ENCODE results near the gene RAET1L. TPM values are rescaled to one million over a fixed set of nuclear protein-coding genes. Genes with fewer than 3 reads are reported as not detected.

Gene RAET1L
- total RNA-seq, 1 donor from 2014 or later: not detected

DNA sequence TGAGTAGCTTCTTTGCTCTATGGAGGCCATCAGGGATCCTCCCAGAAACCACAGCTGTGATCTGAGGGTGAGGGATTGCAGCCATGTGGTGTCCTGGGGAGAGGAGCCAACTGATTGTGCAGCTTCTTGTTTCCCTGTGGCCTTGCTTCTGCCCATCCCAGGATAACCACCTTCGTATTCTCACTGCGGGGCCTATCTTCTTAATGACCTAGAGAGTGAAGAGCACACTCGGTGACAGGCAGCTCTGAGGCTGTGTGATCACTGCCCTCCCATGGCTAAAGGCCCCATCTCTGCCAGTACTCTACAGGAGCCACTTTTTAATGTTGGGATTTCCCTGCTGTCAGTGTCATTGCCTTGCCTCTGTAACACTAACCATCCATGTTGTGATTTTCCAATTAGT is 5.3 kb upstream of the RAET1L start:
- no peak overlapping the region for H3K4me3 Mint-ChIP-seq
- intact Hi-C loops (cut with micrococcal nuclease): no loop called here
- ATAC-seq (ENCODE audit: low read depth) (no peak), DNase-seq (no peak)
- H3K27me3 Mint-ChIP-seq: peaks cover 28% of the 10 kb centered on the region
- TF ChIP-seq, protein P1, sequence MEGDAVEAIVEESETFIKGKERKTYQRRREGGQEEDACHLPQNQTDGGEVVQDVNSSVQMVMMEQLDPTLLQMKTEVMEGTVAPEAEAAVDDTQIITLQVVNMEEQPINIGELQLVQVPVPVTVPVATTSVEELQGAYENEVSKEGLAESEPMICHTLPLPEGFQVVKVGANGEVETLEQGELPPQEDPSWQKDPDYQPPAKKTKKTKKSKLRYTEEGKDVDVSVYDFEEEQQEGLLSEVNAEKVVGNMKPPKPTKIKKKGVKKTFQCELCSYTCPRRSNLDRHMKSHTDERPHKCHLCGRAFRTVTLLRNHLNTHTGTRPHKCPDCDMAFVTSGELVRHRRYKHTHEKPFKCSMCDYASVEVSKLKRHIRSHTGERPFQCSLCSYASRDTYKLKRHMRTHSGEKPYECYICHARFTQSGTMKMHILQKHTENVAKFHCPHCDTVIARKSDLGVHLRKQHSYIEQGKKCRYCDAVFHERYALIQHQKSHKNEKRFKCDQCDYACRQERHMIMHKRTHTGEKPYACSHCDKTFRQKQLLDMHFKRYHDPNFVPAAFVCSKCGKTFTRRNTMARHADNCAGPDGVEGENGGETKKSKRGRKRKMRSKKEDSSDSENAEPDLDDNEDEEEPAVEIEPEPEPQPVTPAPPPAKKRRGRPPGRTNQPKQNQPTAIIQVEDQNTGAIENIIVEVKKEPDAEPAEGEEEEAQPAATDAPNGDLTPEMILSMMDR (IDR thresholded peaks at IDR 0.05): no peak
- ChIA-PET POLR2A (no interaction called here), CTCF (no interaction called here)
- H3K36me3 Mint-ChIP-seq (ENCODE audit: low read depth): no peaks in the 10 kb centered on the region
- no peak overlapping the region for H3K27ac Mint-ChIP-seq
- no peaks in the 10 kb centered on the region for H3K9me3 Mint-ChIP-seq
- peaks cover 31% of the 10 kb centered on the region for H3K4me1 Mint-ChIP-seq

DNA sequence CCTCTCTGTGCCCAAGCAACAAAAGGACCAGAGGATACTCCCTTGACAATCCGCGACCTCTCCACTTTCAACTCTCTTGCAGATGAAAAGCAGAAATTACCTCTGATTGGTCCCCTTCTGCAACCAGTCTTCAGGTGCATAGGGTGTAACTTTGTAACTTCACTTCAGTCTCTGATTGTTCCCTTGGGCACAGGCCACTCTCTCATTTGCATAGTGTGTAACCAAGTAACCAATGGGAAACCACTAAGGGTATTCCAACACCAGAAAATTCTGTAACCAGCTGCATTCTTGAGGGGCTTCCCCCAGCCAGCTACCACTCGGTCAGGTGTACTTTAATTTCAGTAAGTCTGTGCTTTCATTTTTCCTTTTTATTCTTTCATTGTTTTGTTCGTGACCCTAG is 4.4 kb upstream of the RAET1L start:
- Mint-ChIP-seq H3K27me3 (peaks cover 29% of the 10 kb centered on the region), H3K36me3 (ENCODE audit: low read depth) (no peaks in the 10 kb centered on the region), H3K4me1 (peaks cover 36% of the 10 kb centered on the region), H3K27ac (no peak overlapping the region), H3K4me3 (peak overlapping the region; percentile 26), H3K9me3 (no peaks in the 10 kb centered on the region)
- POLR2A ChIA-PET: interaction anchor here (0.5 kb wide), 1 partner anchor 84 kb away, joined by 3 read pairs; no protein-coding TSS in a partner anchor
- CTCF ChIA-PET: no interaction called here
- no peak for DNase-seq
- peak; percentile 87 for ATAC-seq (ENCODE audit: low read depth)
- TF ChIP-seq, protein P1 (IDR thresholded peaks at IDR 0.05): no peak
- intact Hi-C loops (cut with micrococcal nuclease): no loop called here

DNA sequence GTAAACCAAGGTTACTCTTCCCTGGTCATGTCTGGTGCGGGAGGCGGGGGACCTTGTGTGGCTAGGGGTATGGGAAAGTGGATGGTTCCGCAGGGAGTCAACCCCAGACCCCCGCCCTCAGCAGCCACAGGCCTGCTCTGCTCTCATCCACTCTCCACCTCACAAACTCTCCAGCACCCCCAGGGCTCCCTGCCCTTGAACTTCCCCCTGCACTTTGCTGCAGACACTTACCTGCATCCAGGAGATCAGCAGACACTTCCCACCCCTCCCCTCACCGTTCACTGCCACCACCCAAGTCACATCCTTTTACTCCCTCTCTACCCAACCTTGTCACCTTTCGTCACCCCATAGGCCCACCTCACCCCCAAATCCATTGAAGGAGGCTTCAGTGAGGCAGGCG is 3.9 kb upstream of the RAET1L start:
- DNase-seq: no peak
- Mint-ChIP-seq H3K36me3 (ENCODE audit: low read depth) (no peaks in the 10 kb centered on the region), H3K4me3 (no peak overlapping the region), H3K27ac (no peak overlapping the region), H3K4me1 (peaks cover 36% of the 10 kb centered on the region), H3K9me3 (no peaks in the 10 kb centered on the region), H3K27me3 (peaks cover 31% of the 10 kb centered on the region)
- CTCF ChIA-PET: no interaction called here
- POLR2A ChIA-PET: no interaction called here
- TF ChIP-seq, protein P1 (IDR thresholded peaks at IDR 0.05): no peak
- intact Hi-C loops (cut with micrococcal nuclease): no loop called here
- ATAC-seq (ENCODE audit: low read depth): no peak

DNA sequence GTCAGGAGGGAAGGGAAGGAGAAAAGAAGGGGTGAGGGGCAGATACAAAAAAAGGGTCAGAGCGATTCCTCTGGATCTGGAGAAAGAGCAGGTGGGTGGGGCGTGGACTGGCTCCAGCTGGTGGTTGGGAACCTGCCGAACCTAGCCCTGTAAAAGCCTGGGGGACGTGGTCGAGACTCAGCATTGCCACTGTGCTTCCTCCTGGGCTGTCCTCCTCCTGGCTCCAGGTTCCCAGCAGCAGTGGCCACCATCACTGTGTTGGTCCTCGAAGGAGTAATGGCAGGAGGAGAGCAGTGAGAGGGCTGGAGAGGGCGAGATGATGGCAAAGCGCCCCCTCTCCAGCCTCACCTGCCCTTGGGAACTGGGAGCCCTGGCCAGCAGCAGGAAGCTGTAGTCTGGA is 3.5 kb upstream of the RAET1L start:
- H3K27me3 Mint-ChIP-seq: peaks cover 35% of the 10 kb centered on the region
- CTCF ChIA-PET: no interaction called here
- POLR2A ChIA-PET: no interaction called here
- ATAC-seq (ENCODE audit: low read depth) (no peak), DNase-seq (no peak)
- no peaks in the 10 kb centered on the region for H3K36me3 Mint-ChIP-seq (ENCODE audit: low read depth)
- H3K9me3 Mint-ChIP-seq: no peaks in the 10 kb centered on the region
- peaks cover 36% of the 10 kb centered on the region for H3K4me1 Mint-ChIP-seq
- no peak overlapping the region for H3K4me3 Mint-ChIP-seq
- no peak overlapping the region for H3K27ac Mint-ChIP-seq
- TF ChIP-seq, protein P1 (IDR thresholded peaks at IDR 0.05): no peak
- intact Hi-C loops (cut with micrococcal nuclease): no loop called here

DNA sequence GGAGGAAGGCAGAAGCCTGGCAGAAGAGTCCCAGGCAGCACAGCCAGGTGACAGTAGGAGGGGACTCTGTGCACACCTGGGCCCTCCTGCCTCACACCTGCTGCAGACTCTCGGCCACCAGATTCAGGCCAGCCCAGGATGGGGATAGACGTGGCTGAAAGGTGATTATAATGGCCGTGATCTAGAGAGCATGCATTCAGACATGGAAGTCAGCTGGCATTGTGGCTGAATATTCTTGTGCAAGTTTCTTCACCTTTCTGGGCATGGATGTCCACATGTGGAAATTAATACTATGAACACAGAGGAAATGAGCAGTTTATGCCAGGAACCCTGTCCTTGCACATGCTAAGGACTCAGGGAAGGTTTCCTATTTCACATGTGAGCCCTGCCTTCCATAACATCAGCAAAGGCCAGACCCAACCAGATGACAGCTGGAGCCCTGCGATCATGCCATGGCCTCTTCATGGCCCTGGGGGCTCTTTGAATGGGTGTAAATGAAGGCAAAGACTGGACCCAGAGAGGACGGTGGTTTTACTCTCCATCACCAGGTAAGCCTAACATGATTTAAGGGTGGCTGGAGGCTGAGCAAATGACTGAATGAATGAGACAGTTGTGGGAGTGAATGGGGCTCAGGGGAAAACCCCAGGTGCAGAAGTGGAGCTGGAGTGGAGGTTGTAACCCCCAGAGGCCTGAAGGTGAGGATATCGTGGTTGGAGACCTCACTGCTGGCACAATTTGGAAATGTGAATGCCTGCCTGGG is 2.7 kb upstream of the RAET1L start:
- POLR2A ChIA-PET: no interaction called here
- intact Hi-C loops (cut with micrococcal nuclease): no loop called here
- no peak for DNase-seq

More for the DNA sequence above, 2.7 kb upstream of the RAET1L start:
- Mint-ChIP-seq H3K27me3 (peaks cover 33% of the 10 kb centered on the region), H3K36me3 (ENCODE audit: low read depth) (no peaks in the 10 kb centered on the region), H3K4me1 (peaks cover 36% of the 10 kb centered on the region), H3K4me3 (no peak overlapping the region), H3K27ac (no peak overlapping the region), H3K9me3 (no peaks in the 10 kb centered on the region)
- CTCF ChIA-PET: no interaction called here
- TF ChIP-seq, protein P1 (IDR thresholded peaks at IDR 0.05): no peak
- no peak for ATAC-seq (ENCODE audit: low read depth)
